GM19395 (cell line): Measurements from ENCODE around the gene PROK2.

Experiments
- ATAC-seq: cut with Tn5 transposase; IDR thresholded peaks from one replicate; pipeline ENCODE4 v1.9.1; 2021; ENCODE audit warnings: mild to moderate bottlenecking, moderate library complexity; ENCODE audit not compliant: unreplicated experiment

Gene PROK2

GRCh38 chr3:71787851-71788405, 3.0 kb upstream of the PROK2 start:
- ATAC-seq = no peak

- ATAC-seq = no peak
Observed at GRCh38 chr3:71786551-71786950, 1.6 kb upstream of the PROK2 start.

GRCh38 chr3:71786217-71786549, 1.2 kb upstream of the PROK2 start:
- no peak for ATAC-seq

GRCh38 chr3:71785532-71786216, 726 bp upstream of the PROK2 start:
- no peak for ATAC-seq

- ATAC-seq = no peak
Observed at GRCh38 chr3:71784201-71784913, 591 bp downstream of the PROK2 start.

GRCh38 chr3:71783152-71783551, 1.8 kb downstream of the PROK2 start:
- ATAC-seq = no peak

- no peak for ATAC-seq
Observed at GRCh38 chr3:71780430-71780829, 4.5 kb downstream of the PROK2 start.

GRCh38 chr3:71779674-71780377, 5.1 kb downstream of the PROK2 start:
- ATAC-seq = no peak

GRCh38 chr3:71778353-71778752, 6.6 kb downstream of the PROK2 start:
- no peak for ATAC-seq

GRCh38 chr3:71776538-71776937, 8.4 kb downstream of the PROK2 start:
- ATAC-seq = no peak

GRCh38 chr3:71771884-71772283, 13.1 kb downstream of the PROK2 start:
- no peak for ATAC-seq

- ATAC-seq = no peak
Observed at GRCh38 chr3:71771126-71771525, 13.8 kb downstream of the PROK2 start.

- no peak for ATAC-seq
Observed at GRCh38 chr3:71763426-71763825, 21.5 kb downstream of the PROK2 start.

GRCh38 chr3:71760140-71760539, 24.8 kb downstream of the PROK2 start:
- ATAC-seq = no peak

- ATAC-seq = no peak
Observed at GRCh38 chr3:71759401-71759800, 25.5 kb downstream of the PROK2 start.

GRCh38 chr3:71758091-71758490, 26.9 kb downstream of the PROK2 start:
- no peak for ATAC-seq

- no peak for ATAC-seq
Observed at GRCh38 chr3:71754610-71755253, 30.2 kb downstream of the PROK2 start.

GRCh38 chr3:71753701-71754609, 31.0 kb downstream of the PROK2 start, which contains the start of gene GPR27:
Gene GPR27, plus strand, starts transcription at chr3:71753855. Its CDS starts 195 bp downstream, at chr3:71754050.
- ATAC-seq = no peak

- ATAC-seq = no peak
Observed at GRCh38 chr3:71752831-71753700, 31.9 kb downstream of the PROK2 start.
